Vein endothelial cell (primary cell): ENCODE data around the gene KRTAP6-3. TPM values are rescaled to one million over a fixed set of nuclear protein-coding genes. Genes with fewer than 3 reads are reported as not detected.

Experiments
- small RNA-seq: library from RNA; depleted of rRNA; stranded (forward); fragments of <200 nt; gene quantifications from one replicate; pipeline ENCODE3, GENCODE V24; 2012
- total RNA-seq: library from RNA; depleted of rRNA; stranded (reverse); fragments of >200 nt; gene quantifications from 2 replicates; pipeline ENCODE4 v1.2.3, GENCODE V29; 2012

KRTAP6-3 gene, protein sequence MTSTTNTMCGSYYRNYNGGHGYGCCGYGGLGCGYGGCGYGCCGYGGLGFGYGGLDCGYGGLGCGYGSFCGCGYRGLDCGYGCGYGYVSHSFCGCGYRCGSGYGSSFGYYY
- total RNA-seq, result not detected in 2 replicates

DNA sequence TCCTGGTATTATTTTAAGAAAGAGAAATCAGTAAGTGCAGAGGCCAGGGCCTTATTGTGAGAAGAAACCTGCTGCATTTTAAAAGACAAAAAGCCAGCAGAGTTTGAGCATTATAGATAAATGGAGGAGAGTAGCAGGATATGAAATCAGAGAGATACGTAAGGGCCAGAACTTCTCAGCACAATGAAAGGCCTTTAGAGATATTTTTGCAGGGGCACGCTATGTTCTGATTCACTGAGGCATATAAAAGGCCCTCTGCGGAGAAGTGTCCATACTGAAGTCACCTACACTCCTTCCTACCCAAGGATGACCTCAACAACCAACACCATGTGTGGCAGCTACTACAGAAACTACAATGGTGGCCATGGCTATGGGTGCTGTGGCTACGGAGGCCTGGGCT lies at the start of gene KRTAP6-3:
TSS of gene KRTAP6-3 (plus strand) at position 301 of the 400 bp plus-strand sequence. CDS start at position 307, 6 bp downstream.

DNA sequence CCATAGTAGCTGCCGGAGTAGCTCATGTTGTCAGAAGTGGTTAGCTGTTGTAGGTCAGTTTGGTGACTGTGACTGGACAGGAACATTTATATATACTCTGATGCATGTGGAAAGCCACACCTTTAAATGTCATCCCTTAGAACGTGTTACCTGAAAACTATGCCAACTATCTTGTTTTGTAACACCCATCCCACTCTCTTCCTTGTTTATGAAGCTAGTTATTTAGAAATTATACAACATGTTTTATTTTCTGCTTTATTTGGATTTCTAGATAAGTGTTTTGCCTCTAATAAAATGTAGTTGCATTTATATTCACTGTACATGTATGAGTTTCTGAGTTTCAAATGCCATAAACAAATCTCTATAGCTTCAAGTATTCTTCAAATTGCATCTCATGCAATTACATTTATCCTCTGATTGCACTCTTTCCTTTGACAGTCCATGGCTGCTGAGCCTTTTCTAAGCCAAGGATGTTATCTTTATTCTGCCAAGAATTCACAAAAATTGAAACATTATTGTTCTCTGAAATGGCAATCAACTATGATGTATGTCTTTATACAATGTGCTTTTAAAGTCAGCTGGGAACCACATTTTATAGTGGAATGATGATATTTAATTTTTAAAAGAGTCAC lies 30.9 kb upstream of the KRTAP6-3 start, which contains the start of gene KRTAP19-7:
TSS of gene KRTAP19-7 (minus strand) at position 51 of the 632 bp plus-strand sequence. CDS start at position 26, 25 bp downstream.

DNA sequence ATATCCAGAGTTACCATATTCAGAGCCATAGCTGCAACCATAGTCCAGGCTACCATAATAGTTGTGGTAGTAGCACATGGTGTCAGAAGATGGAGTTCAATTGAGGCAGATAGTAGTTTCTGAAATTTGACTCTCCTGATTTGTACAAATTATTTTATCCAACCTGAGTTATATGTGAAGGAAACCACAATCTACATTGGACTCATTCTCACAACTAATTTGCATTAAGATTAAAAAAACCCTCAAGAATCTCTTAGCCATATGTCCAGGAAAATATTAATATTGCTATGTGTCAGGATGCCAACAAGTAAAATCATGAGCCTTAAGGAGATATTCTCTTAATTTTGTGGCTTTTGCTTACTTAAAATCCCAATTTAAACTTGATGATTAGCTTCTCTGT lies 1.9 kb upstream of the KRTAP6-3 start, which contains the start of gene KRTAP22-2:
TSS of gene KRTAP22-2 (minus strand) at position 101 of the 400 bp plus-strand sequence.

DNA sequence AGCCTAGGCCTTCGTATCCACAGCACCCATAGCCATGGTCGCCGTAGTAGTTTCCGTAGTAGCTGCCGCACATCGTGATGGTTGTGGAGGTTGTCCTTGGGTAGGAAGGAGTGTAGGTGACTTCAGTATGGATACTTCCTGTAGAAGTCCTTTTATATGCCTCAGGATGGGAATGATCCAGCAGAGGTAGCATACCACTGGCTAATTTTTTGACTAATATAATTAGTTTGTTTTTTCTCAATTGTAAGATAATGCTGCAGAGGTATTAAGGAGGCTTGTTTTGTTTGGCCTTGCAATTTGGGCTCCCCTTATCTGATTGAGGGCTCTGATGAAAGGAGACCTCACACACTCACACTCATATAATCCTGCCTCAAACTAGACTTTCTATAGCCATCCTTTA lies 6.6 kb downstream of the KRTAP6-3 start, which contains the start of gene KRTAP6-2:
TSS of gene KRTAP6-2 (minus strand) at position 101 of the 400 bp plus-strand sequence. CDS start at position 73, 28 bp downstream.

DNA sequence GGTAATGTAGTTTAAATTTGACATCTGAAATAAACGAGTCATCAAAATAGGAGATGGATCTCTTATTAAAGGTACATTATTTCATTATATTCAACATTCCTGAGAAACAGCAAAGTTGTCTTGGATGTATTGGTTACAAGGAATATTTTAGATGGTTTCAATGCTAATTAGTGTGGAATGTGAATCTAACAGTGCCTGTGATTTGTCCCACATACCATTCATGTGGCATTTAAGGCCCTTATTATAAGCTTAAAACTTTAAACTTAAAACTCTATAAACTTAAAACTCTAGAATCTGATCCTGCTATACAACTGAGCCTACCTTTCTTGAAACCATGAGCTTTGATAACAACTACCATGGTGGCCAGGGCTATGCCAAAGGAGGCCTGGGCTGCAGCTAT lies 8.5 kb downstream of the KRTAP6-3 start, which contains the start of gene KRTAP22-1:
TSS of gene KRTAP22-1 (plus strand) at position 301 of the 400 bp plus-strand sequence.

DNA sequence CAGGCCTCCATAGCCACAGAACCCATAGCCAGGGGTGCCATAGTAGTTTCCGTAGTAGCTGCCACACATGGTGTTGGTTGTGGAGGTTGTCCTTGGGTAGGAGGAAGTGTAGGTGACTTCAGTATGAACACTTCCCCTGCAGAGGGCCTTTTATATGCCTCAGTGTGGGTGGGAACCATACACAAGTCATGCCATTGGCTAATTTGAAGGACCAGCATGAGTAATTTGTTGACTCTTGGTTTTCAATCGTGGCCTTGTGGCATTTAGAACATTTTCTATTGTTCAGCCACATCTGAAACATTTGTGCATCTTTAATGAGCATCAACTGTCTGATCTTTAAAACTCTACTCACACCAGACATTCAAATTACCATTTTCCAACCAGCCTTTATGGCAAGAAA lies 21.6 kb downstream of the KRTAP6-3 start, which contains the start of gene KRTAP6-1:
TSS of gene KRTAP6-1 (minus strand) at position 95 of the 400 bp plus-strand sequence. CDS start at position 69, 26 bp downstream.

DNA sequence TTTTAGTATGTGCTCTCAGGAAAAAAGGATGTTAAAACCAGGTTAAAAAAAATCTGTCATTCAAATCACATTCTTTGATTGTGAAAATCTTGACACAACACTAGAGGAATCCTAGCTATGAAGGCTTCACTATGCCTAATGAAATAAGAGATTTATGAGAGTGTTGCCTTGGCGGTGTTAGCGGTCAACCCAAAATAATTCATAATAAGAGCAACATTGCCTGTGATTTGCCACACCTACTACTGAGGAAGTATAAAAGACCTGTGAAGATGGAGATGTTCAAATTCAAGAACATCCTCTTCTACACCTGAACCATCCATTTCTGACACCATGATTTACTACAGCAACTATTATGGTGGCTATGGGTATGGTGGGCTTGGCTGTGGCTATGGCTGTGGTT lies 23.9 kb downstream of the KRTAP6-3 start, which contains the start of gene KRTAP20-1:
TSS of gene KRTAP20-1 (plus strand) at position 301 of the 400 bp plus-strand sequence. CDS start at position 331, 30 bp downstream.

DNA sequence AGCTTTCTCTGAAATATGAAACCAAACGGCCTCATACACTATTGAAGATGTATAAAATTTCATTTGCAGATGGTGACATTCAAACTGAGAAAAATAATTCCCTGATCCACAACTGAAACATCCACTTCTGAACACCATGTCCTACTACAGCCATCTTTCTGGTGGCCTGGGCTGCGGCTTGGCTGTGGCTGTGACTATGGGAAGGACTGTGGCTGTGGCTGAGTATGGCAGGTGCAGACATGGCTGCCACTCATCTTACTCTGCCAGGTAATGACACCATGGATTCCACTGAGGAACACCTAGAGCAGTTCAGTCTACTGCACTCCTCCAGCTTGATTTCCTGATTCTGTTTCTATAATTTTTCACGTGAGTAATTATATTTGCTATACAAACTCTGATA lies 28.3 kb downstream of the KRTAP6-3 start, which contains the start of gene KRTAP20-4:
TSS of gene KRTAP20-4 (plus strand) at position 106 of the 400 bp plus-strand sequence.

DNA sequence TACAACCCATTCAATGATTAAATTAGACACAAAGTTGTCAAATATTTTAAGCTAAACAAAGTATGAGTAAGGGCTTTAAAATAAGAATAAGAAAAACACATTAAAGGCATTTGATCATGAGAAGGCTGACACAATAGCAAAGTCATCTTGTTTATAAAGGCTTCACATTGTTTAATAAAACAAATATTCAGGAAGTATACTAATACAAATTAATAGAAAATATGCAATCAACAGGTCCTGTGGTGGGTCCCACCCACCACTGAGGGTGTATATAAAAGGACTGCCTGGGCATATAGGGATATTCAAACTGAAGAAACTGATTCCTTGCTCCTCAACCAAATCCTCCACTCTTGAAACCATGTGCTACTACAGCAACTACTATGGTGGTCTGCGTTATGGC lies 42.7 kb downstream of the KRTAP6-3 start, which contains the start of gene KRTAP20-2:
TSS of gene KRTAP20-2 (plus strand) at position 301 of the 400 bp plus-strand sequence. CDS start at position 359, 58 bp downstream.

DNA sequence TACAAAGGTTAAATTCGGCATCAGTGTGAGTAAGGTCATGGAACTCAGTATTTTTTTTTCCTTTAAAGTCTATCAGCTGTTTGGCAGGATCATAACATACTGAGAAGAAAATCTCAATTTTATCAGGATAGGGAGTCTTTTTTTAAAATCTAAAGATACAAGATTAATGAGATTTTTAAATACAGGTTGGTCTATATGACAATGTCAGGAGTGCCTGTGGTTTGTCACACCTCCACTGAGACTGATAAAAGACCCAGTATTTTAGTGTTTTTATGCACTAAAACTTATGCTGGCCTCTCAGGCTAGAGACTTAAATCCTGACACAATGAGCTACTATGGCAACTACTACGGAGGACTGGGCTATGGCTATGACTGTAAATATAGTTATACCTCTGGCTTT lies 50.3 kb downstream of the KRTAP6-3 start, which contains the start of gene KRTAP20-3:
TSS of gene KRTAP20-3 (plus strand) at position 301 of the 400 bp plus-strand sequence.

Small RNA genes within 50 kb of the gene (small RNA-seq; reads per million reads assigned to genes)
- not detected for gene KRTAP20-1
- not detected for gene KRTAP20-3
- gene KRTAP20-4, result not detected
- gene KRTAP22-1, result not detected
- not detected for gene KRTAP22-2

Other genes starting within 250 kb of the KRTAP6-3 start
- not detected in 2 replicates for gene KRTAP23-1, start 243.8 kb upstream of the KRTAP6-3 start, total RNA-seq
- not detected in 2 replicates for gene KRTAP13-2, start 220.2 kb upstream of the KRTAP6-3 start, total RNA-seq
- not detected in 2 replicates for gene KRTAP13-1, start 196.4 kb upstream of the KRTAP6-3 start, total RNA-seq
- gene KRTAP13-3, start 166.5 kb upstream of the KRTAP6-3 start, total RNA-seq, result not detected in 2 replicates
- not detected in 2 replicates for gene KRTAP13-4, start 162.2 kb upstream of the KRTAP6-3 start, total RNA-seq
- not detected in 2 replicates for gene KRTAP15-1, start 152.2 kb upstream of the KRTAP6-3 start, total RNA-seq
- not detected in 2 replicates for gene KRTAP19-1, start 112.1 kb upstream of the KRTAP6-3 start, total RNA-seq
- gene KRTAP19-2, start 105.0 kb upstream of the KRTAP6-3 start, total RNA-seq, result not detected in 2 replicates
- gene KRTAP19-3, start 100.4 kb upstream of the KRTAP6-3 start, total RNA-seq, result not detected in 2 replicates
- gene KRTAP19-4, start 95.3 kb upstream of the KRTAP6-3 start, total RNA-seq, result not detected in 2 replicates
- gene KRTAP19-5, start 90.3 kb upstream of the KRTAP6-3 start, total RNA-seq, result not detected in 2 replicates
- not detected in 2 replicates for gene KRTAP19-6, start 50.6 kb upstream of the KRTAP6-3 start, total RNA-seq
- gene KRTAP19-7, start 31.1 kb upstream of the KRTAP6-3 start, total RNA-seq, result not detected in 2 replicates
- gene KRTAP22-2, start 2.0 kb upstream of the KRTAP6-3 start, total RNA-seq, result not detected in 2 replicates
- not detected in 2 replicates for gene KRTAP6-2, start 6.5 kb downstream of the KRTAP6-3 start, total RNA-seq
- gene KRTAP22-1, start 8.6 kb downstream of the KRTAP6-3 start, total RNA-seq, result not detected in 2 replicates
- gene KRTAP6-1, start 21.5 kb downstream of the KRTAP6-3 start, total RNA-seq, result not detected in 2 replicates
- not detected in 2 replicates for gene KRTAP20-1, start 24.0 kb downstream of the KRTAP6-3 start, total RNA-seq
- not detected in 2 replicates for gene KRTAP20-4, start 28.2 kb downstream of the KRTAP6-3 start, total RNA-seq
- not detected in 2 replicates for gene KRTAP20-2, start 42.8 kb downstream of the KRTAP6-3 start, total RNA-seq
- gene KRTAP20-3, start 50.4 kb downstream of the KRTAP6-3 start, total RNA-seq, result not detected in 2 replicates
- gene KRTAP21-3, start 126.3 kb downstream of the KRTAP6-3 start, total RNA-seq, result not detected in 2 replicates
- not detected in 2 replicates for gene KRTAP21-2, start 154.8 kb downstream of the KRTAP6-3 start, total RNA-seq
- not detected in 2 replicates for gene KRTAP21-1, start 163.0 kb downstream of the KRTAP6-3 start, total RNA-seq
- gene KRTAP8-1, start 220.8 kb downstream of the KRTAP6-3 start, total RNA-seq, result not detected in 2 replicates
- gene KRTAP7-1, start 237.3 kb downstream of the KRTAP6-3 start, total RNA-seq, result not detected in 2 replicates